Motor neuron (in vitro differentiated cells): ENCODE results near the gene C1QTNF9. TPM values are rescaled to one million over a fixed set of nuclear protein-coding genes. Genes with fewer than 3 reads are reported as not detected.
A peak's percentile ranks its signal among the peaks of the same experiment; 100 is the strongest.

Experiments
- ATAC-seq, 8 experiments: fragments of 200-7000 bp; cut with Tn5 transposase; replicated peaks in 6 of 8; 2 replicates each; pipeline ENCODE4 v1.8.0; 2021; ENCODE audit warnings: mild to moderate bottlenecking in 8 of 8, moderate library complexity in 8 of 8
- H3K27ac ChIP-seq, 2 donors: fragments of 250-450 bp; sonication (Bioruptor Pico); 2 replicates each; pipeline ENCODE4 v1.9.0; 2021; ENCODE audit warnings: antibody characterized with exemption in 2 of 2, mild to moderate bottlenecking in 2 of 2, moderate library complexity in 1 of 2
- H3K4me1 ChIP-seq, 2 donors: fragments of 250-450 bp; sonication (Bioruptor Pico); replicated peaks in 1 of 2; 2 replicates each; pipeline ENCODE4 v1.6.1; 2021; ENCODE audit warnings: antibody characterized with exemption in 2 of 2, mild to moderate bottlenecking in 2 of 2, moderate library complexity in 1 of 2
- H3K4me3 ChIP-seq, 5 donors: fragments of 250-450 bp; sonication (Bioruptor Pico); 2 replicates each; pipeline ENCODE4 v1.9.0; 2021; ENCODE audit warnings: antibody characterized with exemption in 5 of 5, mild to moderate bottlenecking in 5 of 5, moderate library complexity in 4 of 5
- WGBS, 10 experiments: fragments of 450-650 bp; shearing (Covaris generic); methylation state at CpG; one replicate each; pipeline ENCODE4 v1.0.0; 2022; 5-methylcytosine and 5-hydroxymethylcytosine counted together
- in situ Hi-C, 9 experiments: fragments of 400-800 bp; cut with MboI; loops; one replicate each; pipeline ENCODE4 v1.15.0; 2021; ENCODE audit warnings: low sequenced_read_pairs in 9 of 9, low pct_unique_long_range_greater_than_20kb in 2 of 9; ENCODE audit not compliant: unreplicated experiment in 9 of 9
- total RNA-seq, 8 experiments: library from RNA; unstranded; fragments of 300-600 nt; gene quantifications; 2 replicates each; pipeline versions ENCODE4 v1.2.3 to v1.2.4, GENCODE V29; 2022

The C1QTNF9 gene
- total RNA-seq, 8 experiments from 2014 or later, result 0.20 to 0.31 (median 0.22) TPM; not detected in 5

DNA sequence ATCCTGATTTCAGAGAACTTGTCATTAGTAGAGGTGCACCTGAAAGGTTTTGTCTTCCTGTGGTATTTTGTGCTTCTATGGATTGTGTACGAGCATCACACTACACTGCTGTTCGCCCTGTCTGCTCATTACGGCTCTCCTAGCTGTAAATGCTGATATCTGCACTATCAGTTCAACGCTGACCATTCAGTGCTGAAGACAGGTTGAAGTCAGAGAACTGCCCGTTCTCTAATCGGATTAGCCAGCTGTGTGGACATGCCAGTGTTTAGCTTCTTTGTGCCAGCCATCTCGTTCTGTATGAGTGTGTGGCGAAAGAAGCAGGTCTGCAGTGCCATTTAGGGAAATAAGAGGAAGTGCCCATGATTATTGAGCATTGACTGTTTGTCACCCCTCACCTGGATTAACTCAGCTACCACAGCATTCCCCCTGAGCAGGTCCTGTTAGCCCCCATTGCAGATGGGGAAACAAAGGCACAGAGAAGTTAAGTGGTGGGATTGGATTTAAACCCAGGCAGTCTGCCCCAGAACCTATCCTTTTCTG, 21.6 kb upstream of the C1QTNF9 start:
- Histone ChIP-seq H3K4me3 (no peak overlapping the region), H3K4me1 (no peaks in the 10 kb centered on the region), H3K27ac (no peak overlapping the region)
- 88 to 100% (median 92%) methylated on average over 1 to 8 of the region's 8 CpGs; no CpG with 5 or more reads in 2 of the 10 experiments for WGBS, 10 experiments
- ATAC-seq, result no peak
- in situ Hi-C loops, result no loop called here

DNA sequence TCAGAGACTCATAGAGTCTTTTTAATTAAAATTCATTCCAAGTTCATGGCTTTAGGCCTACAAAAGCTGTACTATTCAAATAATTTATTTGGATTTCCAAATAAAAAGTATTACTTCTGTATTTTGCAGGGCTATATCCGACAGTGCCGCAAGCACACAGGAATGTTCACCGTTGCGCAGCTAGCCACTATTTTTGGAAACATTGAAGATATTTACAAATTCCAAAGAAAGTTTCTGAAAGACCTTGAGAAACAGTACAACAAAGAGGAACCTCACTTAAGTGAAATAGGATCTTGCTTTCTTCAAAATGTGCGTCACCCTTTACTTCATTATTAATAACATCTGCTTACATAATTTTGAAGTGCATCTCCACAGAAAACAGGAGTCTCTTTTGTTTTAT, 20.5 kb upstream of the C1QTNF9 start:
- no peak overlapping the region for H3K27ac ChIP-seq

DNA sequence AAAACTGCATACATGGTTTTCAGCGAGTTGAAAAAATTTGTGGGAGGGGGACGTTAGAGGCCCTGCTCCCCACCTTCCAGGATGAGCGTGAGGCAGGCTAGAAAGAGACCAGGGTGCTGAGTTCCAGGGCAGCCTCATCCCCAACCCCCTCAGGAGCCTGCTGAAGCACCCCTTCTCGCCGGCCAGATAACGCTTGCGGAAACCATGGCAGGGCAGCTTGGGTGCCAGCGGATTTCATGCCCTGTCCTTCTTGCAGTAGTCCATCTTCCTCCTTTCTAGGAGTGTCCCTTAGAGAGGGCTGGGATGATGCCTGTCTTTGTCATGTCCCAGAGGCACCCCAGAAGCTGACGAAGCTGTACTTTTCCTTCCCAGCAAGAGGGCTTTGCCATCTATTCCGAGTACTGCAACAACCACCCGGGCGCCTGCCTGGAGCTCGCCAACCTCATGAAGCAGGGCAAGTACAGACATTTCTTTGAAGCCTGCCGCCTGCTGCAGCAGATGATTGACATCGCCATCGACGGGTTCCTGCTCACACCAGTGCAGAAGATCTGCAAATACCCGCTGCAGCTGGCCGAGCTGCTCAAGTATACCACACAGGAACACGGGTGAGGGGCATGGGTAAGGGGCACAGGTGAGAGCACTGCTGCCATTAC, 19.0 kb upstream of the C1QTNF9 start:
- WGBS, 10 experiments, result 90 to 100% (median 97%) methylated on average over 2 to 12 of the region's 20 CpGs; no CpG with 5 or more reads in 5 of the 10 experiments
- H3K4me1 ChIP-seq, result peaks cover 0 to 10% of the 10 kb centered on the region in 2 donors
- in situ Hi-C loops, result no loop called here
- no peak overlapping the region for H3K4me3 ChIP-seq
- H3K27ac ChIP-seq, result no peak overlapping the region
- ATAC-seq, result no peak

More for the DNA sequence above, 20.5 kb upstream of the C1QTNF9 start:
- WGBS, 10 experiments, result 84 to 100% (median 97%) methylated on average over 2 to 5 of the region's 5 CpGs
- peaks cover 0 to 8% of the 10 kb centered on the region in 2 donors for H3K4me1 ChIP-seq
- in situ Hi-C loops, result no loop called here
- H3K4me3 ChIP-seq, result no peak overlapping the region
- no peak for ATAC-seq

DNA sequence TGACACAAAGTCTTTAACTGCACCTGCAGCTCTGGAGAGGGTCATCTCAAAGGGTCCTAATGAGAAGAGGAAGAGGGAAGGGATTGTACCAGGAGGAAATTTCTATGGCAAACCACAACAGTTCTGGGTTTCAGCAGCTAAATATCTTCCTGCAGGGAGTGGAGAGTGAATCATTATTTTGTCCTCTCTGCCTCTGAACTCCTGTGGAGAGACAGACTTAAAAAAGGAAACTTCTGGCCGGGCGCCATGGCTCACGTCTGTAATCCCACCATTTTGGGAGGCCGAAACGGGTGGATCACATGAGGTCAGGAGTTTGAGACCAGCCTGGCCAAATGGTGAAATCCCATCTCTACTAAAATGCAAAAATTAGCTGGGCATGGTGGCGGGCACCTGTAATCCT, 16.9 kb upstream of the C1QTNF9 start:
- Histone ChIP-seq H3K4me3 (no peak overlapping the region), H3K27ac (no peak overlapping the region), H3K4me1 (peaks cover 0 to 10% of the 10 kb centered on the region in 2 donors)
- no peak for ATAC-seq
- in situ Hi-C loops, result no loop called here
- WGBS, 10 experiments, result 100% methylated on average over 1 to 6 of the region's 6 CpGs; no CpG with 5 or more reads in 5 of the 10 experiments

DNA sequence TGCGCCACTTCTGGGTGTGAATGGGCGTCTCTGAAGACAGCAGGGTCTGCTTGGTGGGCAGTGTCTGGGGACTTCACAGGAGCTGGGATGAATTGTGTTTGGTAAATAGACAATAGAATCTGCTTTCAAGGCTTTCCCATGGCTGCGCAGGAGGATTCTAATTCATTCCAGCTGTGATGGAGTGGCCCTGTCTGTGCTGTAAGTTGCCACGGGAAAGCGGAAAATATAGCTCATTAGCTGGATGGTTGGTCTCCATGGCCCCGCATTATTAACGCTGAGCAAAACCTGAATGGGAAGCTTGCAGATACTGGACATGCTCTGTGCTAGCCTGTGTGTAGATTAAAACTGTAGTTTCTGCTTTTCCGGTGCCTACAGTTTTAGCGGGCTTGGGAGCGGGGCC, 15.6 kb upstream of the C1QTNF9 start:
- Histone ChIP-seq H3K4me3 (no peak overlapping the region), H3K27ac (no peak overlapping the region), H3K4me1 (peaks cover 0 to 10% of the 10 kb centered on the region in 2 donors)
- 24 to 100% (median 69%) methylated on average over 2 to 6 of the region's 10 CpGs; no CpG with 5 or more reads in 4 of the 10 experiments for WGBS, 10 experiments
- in situ Hi-C loops, result no loop called here
- peak in 5 of 8 experiments; percentile 64 to 93 (median 86) for ATAC-seq

- WGBS, 10 experiments, result 87 to 100% (median 97%) methylated on average over 1 to 10 of the region's 16 CpGs; no CpG with 5 or more reads in 2 of the 10 experiments
- Histone ChIP-seq H3K27ac (no peak overlapping the region), H3K4me3 (no peak overlapping the region), H3K4me1 (no peaks in the 10 kb centered on the region)
- in situ Hi-C loops, result loop anchor here in 1 of 9 experiments (25.0 kb wide), 1 partner anchor 238 kb away; no protein-coding TSS in a partner anchor
- ATAC-seq, result no peak
Measured at GRCh38 chr13:24299488-24300114, 9.8 kb upstream of the C1QTNF9 start.

DNA sequence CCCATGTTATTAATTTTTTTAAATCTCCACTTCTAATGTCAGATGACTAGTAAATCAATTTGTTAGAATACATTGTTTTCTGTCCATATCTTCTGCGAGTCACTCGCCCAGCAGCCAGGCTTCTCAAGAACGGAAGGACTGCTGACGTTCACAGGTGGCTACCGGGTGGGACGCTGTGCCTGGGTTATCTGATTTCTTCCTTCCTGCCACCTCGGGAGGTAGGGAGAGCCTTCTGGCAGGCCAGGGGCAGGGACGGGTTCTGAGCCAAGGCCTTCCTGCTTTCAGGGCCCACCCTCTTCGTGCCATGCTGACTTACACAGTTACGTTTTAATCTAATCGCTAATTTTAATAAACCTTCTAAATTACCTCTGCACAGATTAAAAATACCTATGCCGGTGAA, 7.9 kb upstream of the C1QTNF9 start:
- no peak overlapping the region for H3K27ac ChIP-seq
- H3K4me3 ChIP-seq, result no peak overlapping the region
- 61 to 100% (median 88%) methylated on average over 2 to 10 of the region's 12 CpGs; no CpG with 5 or more reads in 2 of the 10 experiments for WGBS, 10 experiments
- in situ Hi-C loops, result loop anchor here in 1 of 9 experiments (25.0 kb wide), 1 partner anchor 236 kb away; no protein-coding TSS in a partner anchor
- H3K4me1 ChIP-seq, result no peaks in the 10 kb centered on the region
- no peak for ATAC-seq

DNA sequence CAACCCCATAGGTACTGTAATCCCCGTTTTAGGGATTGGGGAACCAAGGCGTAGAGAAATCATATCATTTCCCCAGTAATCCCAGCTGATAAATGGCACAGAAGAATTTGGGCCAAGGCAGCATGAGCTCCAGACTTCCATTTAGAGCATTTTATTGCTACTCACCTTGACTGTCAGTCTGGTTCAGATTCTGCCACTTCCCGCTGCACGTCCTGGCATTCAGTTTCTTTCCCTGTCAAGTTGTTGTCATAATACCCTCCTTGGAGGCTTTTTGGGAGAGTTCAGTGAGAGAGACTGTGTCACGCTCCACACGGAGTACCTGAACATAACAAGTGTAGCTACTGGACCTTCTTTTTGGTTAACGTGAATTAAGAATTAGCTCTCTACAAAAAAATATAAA, 7.5 kb upstream of the C1QTNF9 start:
- in situ Hi-C loops, result loop anchor here in 1 of 9 experiments (25.0 kb wide), 1 partner anchor 235 kb away; no protein-coding TSS in a partner anchor
- H3K4me3 ChIP-seq, result no peak overlapping the region
- WGBS, 10 experiments, result 74 to 100% (median 88%) methylated on average over 2 to 6 of the region's 7 CpGs; no CpG with 5 or more reads in 1 of the 10 experiments
- no peaks in the 10 kb centered on the region for H3K4me1 ChIP-seq
- no peak for ATAC-seq
- H3K27ac ChIP-seq, result no peak overlapping the region

GRCh38 chr13:24304620-24305019, 4.8 kb upstream of the C1QTNF9 start:
- H3K4me1 ChIP-seq, result no peaks in the 10 kb centered on the region
- in situ Hi-C loops, result loop anchor here in 1 of 9 experiments (25.0 kb wide), 1 partner anchor 233 kb away; no protein-coding TSS in a partner anchor
- 80 to 100% (median 93%) methylated on average over 1 to 4 of the region's 5 CpGs; no CpG with 5 or more reads in 5 of the 10 experiments for WGBS, 10 experiments
- ATAC-seq, result no peak
- H3K27ac ChIP-seq, result no peak overlapping the region
- no peak overlapping the region for H3K4me3 ChIP-seq

DNA sequence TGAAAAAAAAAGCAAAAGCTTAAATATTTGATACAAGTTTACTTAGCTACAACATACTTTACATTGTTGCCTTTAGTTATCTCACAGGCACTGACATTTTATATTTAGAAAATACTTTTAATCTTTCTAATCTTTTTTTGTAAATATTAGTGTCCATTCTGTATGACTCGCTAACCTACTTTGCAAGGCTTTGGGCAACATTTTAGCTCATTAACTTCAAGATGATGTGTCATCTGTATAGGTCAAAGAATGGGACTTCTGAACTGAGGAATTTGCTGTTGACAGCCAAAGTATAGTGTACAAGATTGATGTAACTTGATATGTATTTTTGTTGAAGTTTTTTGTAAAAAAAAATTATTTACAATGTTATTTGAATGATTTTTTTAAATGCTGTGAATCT, 2.7 kb upstream of the C1QTNF9 start:
- Histone ChIP-seq H3K4me1 (no peaks in the 10 kb centered on the region), H3K4me3 (no peak overlapping the region), H3K27ac (no peak overlapping the region)
- peak in 1 of 8 experiments; percentile 57 for ATAC-seq
- in situ Hi-C loops, result loop anchor here in 1 of 9 experiments (25.0 kb wide), 1 partner anchor 231 kb away; no protein-coding TSS in a partner anchor
- 82 to 100% (median 93%) methylated on average over 1 of the region's 1 CpG; no CpG with 5 or more reads in 1 of the 10 experiments for WGBS, 10 experiments

- ATAC-seq, result peak in 1 of 8 experiments; percentile 59
- Histone ChIP-seq H3K27ac (no peak overlapping the region), H3K4me1 (no peaks in the 10 kb centered on the region), H3K4me3 (no peak overlapping the region)
- WGBS, 10 experiments, result 40 to 100% (median 72%) methylated on average over 1 to 6 of the region's 27 CpGs; no CpG with 5 or more reads in 3 of the 10 experiments
- in situ Hi-C loops, result loop anchor here in 1 of 9 experiments (25.0 kb wide), 1 partner anchor 230 kb away; no protein-coding TSS in a partner anchor
Measured at GRCh38 chr13:24307211-24308067, 1.9 kb upstream of the C1QTNF9 start.

DNA sequence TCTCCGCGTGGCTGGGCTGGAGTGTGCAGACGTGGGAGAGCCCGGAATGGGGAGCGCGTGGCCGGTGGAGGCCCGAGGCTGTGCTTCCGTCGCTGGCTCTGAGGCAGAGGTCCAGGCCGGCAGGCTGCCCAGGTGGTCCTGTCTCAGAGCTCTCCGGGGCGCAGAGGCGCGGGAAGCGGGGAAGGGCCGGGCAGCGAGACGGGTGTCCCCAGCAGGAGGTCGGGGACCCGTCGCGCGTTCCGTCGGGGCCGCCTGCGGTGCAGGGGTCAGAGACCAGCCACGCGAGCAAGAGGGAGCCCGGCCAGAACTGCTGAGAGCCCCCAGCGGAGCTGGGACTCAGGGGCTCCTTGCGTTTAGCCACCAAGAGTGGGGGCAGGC, 1.3 kb upstream of the C1QTNF9 start:
- no peak for ATAC-seq
- WGBS, 10 experiments, result 95 to 100% methylated on average over 1 to 4 of the region's 33 CpGs; no CpG with 5 or more reads in 8 of the 10 experiments
- Histone ChIP-seq H3K4me3 (no peak overlapping the region), H3K4me1 (no peaks in the 10 kb centered on the region), H3K27ac (no peak overlapping the region)
- in situ Hi-C loops, result loop anchor here in 1 of 9 experiments (25.0 kb wide), 1 partner anchor 229 kb away; no protein-coding TSS in a partner anchor
